Panc1 (cell line): Measurements from ENCODE around the gene SPATA21. TPM values are rescaled to one million over a fixed set of nuclear protein-coding genes. Genes with fewer than 3 reads are reported as not detected.
A peak's percentile ranks its signal among the peaks of the same experiment; 100 is the strongest.

Source experiments
- ATAC-seq: fragments of 200-7000 bp; cut with Tn5 transposase; 2 replicates; pipeline ENCODE4 v1.9.1; 2020; ENCODE audit warnings: mild to moderate bottlenecking, moderate library complexity
- BruUV-seq: library from RNA; stranded (reverse); fragments of 400-500 nt; replicated peaks from 2 replicates; lab custom pipeline; 2021; lab: Mats Ljungman, UMichigan
- CTCF ChIA-PET: fragments of 300-600 bp; sonication (Branson Sonifier 250); formaldehyde crosslinking; loops from one replicate; lab custom pipeline; 2022; ENCODE audit warnings: antibody characterized with exemption; lab: Charles Lee
- POLR2A ChIA-PET: fragments of 300-600 bp; sonication (Branson Sonifier 250); formaldehyde crosslinking; loops from one replicate; lab custom pipeline; 2022; ENCODE audit warnings: antibody characterized with exemption; lab: Charles Lee
- DNase-seq: peaks from one replicate; pipeline ENCODE4 v3.0.0-alpha.2; 2010; ENCODE audit warnings: low read depth, low spot score
- H3K27ac ChIP-seq: 2 replicates; pipeline ENCODE4 v1.5.1; 2011; ENCODE audit warnings: mild to moderate bottlenecking, low read length, inconsistent platforms
- H3K27me3 ChIP-seq: fragments of 200-500 bp; sonication (Bioruptor generic); 2 replicates; pipeline ENCODE4 v1.6.0; 2014; ENCODE audit warnings: low read length, inconsistent platforms; ENCODE audit not compliant: control insufficient read depth, insufficient read depth
- H3K36me3 ChIP-seq: fragments of 200-500 bp; sonication (Bioruptor generic); 2 replicates; pipeline ENCODE4 v1.5.1; 2014; ENCODE audit warnings: inconsistent platforms, mild to moderate bottlenecking, low read length, moderate library complexity; ENCODE audit not compliant: control insufficient read depth, insufficient read depth
- H3K4me1 ChIP-seq: 2 replicates; pipeline ENCODE4 v1.5.1; 2011; ENCODE audit warnings: inconsistent platforms, mild to moderate bottlenecking, low read length, moderate library complexity; ENCODE audit not compliant: control insufficient read depth, insufficient read depth
- H3K4me3 ChIP-seq, 2 experiments: 2 replicates each; pipeline ENCODE4 v1.5.1; 2011 to 2012; ENCODE audit warnings: low read depth in 2 of 2, low read length in 2 of 2, mild to moderate bottlenecking in 2 of 2, inconsistent platforms in 1 of 2, moderate library complexity in 1 of 2
- H3K9me3 ChIP-seq: fragments of 200-500 bp; sonication (Bioruptor generic); 2 replicates; pipeline ENCODE4 v1.5.1; 2014; ENCODE audit warnings: low read depth, mild to moderate bottlenecking, inconsistent platforms, low read length, moderate library complexity; ENCODE audit not compliant: control insufficient read depth, insufficient read depth
- CTCF ChIP-seq: fragments of 450-650 bp; IDR thresholded peaks from 2 replicates; pipeline ENCODE4 v1.5.1; 2017; ENCODE audit warnings: mild to moderate bottlenecking
- POLR2AphosphoS5 ChIP-seq: IDR thresholded peaks from 2 replicates; pipeline ENCODE4 v1.6.1; 2012; ENCODE audit warnings: mild to moderate bottlenecking, low read depth, low read length, moderate library complexity
- REST ChIP-seq, 2 experiments: IDR thresholded peaks; 2 replicates each; pipeline ENCODE4 v1.6.1; 2011 to 2012; ENCODE audit warnings: low read depth in 2 of 2, control low read depth in 1 of 2, low read length in 1 of 2, mild to moderate bottlenecking in 1 of 2, moderate library complexity in 1 of 2; ENCODE audit not compliant: insufficient read depth in 1 of 2
- SIN3A ChIP-seq: IDR thresholded peaks from 2 replicates; pipeline ENCODE4 v1.6.1; 2012; ENCODE audit warnings: low read depth, mild to moderate bottlenecking, low read length, moderate library complexity, borderline replicate concordance; ENCODE audit not compliant: insufficient read depth
- TCF7L2 ChIP-seq: IDR thresholded peaks from 2 replicates; pipeline ENCODE4 v1.6.1; 2011; ENCODE audit warnings: mild to moderate bottlenecking, low read depth, low read length, inconsistent platforms
- in situ Hi-C: cut with HindIII; loops from 2 replicates; pipeline ENCODE4 v1.10.0; 2016; ENCODE audit warnings: low sequenced_read_pairs, low pct_unique_long_range_greater_than_20kb
- intact Hi-C: fragments of 100-400 bp; cut with micrococcal nuclease; formaldehyde crosslinking; loops from one replicate; pipeline ENCODE4 v1.10.0; 2022; ENCODE audit not compliant: unreplicated experiment
- total RNA-seq: library from RNA; stranded (reverse); gene quantifications from one replicate; pipeline ENCODE4 v1.2.1, GENCODE V29; 2021; ENCODE audit not compliant: unreplicated experiment

Gene SPATA21
- total RNA-seq, 1 experiment from 2014 or later, result not detected

- Histone ChIP-seq H3K27ac (no peak overlapping the region), H3K36me3 (no peaks in the 10 kb centered on the region), H3K4me3 (no peak overlapping the region), H3K27me3 (no peaks in the 10 kb centered on the region), H3K9me3 (no peaks in the 10 kb centered on the region), H3K4me1 (peaks cover 41% of the 10 kb centered on the region)
- no TSS peak for BruUV-seq
- TF ChIP-seq POLR2AphosphoS5, result no peak
- TF ChIP-seq SIN3A, result no peak
- no peak for TF ChIP-seq TCF7L2
- no peak for TF ChIP-seq CTCF
- DNase-seq, result no peak
- no peak for ATAC-seq
- intact Hi-C loops, result no loop called here
- in situ Hi-C loops, result no loop called here
- ChIA-PET CTCF (no interaction called here), POLR2A (no interaction called here)
These were observed 42.2 kb downstream of the SPATA21 start for GRCh38 chr1:16394977-16395376.

GRCh38 chr1:16393570-16394521 lies 43.4 kb downstream of the SPATA21 start:
- BruUV-seq, result no TSS peak
- H3K4me3 ChIP-seq, result no peak overlapping the region

More at GRCh38 chr1:16393570-16394521, 43.4 kb downstream of the SPATA21 start:
- Histone ChIP-seq H3K4me1 (peaks cover 43% of the 10 kb centered on the region), H3K9me3 (no peaks in the 10 kb centered on the region), H3K27me3 (no peaks in the 10 kb centered on the region), H3K27ac (no peak overlapping the region), H3K36me3 (no peaks in the 10 kb centered on the region)
- DNase-seq (no peak), ATAC-seq (peak; percentile 34; the same call in 1 of the 2 replicates)
- intact Hi-C loops (no loop called here), in situ Hi-C loops (no loop called here)
- ChIA-PET CTCF (no interaction called here), POLR2A (no interaction called here)
- TF ChIP-seq CTCF (no peak), POLR2AphosphoS5 (no peak), REST (IDR thresholded peaks at IDR 0.05; ENCODE audit: insufficient read depth in 1 of 2, low read depth in 2 of 2, low read length in 1 of 2) (no peak), SIN3A (no peak), TCF7L2 (no peak)
